HepG2 (cell line): ENCODE measurements around the gene MYRFL. TPM values are rescaled to one million over a fixed set of nuclear protein-coding genes. Genes with fewer than 3 reads are reported as not detected.

Experiments used
- ARNTL ChIP-seq: sonication (generic); formaldehyde crosslinking; IDR thresholded peaks from 2 replicates; pipeline ENCODE4 v1.4.0; 2020; ENCODE audit warnings: mild to moderate bottlenecking, missing genetic modification reagents
- ATRX ChIP-seq: sonication (generic); formaldehyde crosslinking; IDR thresholded peaks from 2 replicates; pipeline ENCODE4 v1.4.0; 2020; ENCODE audit warnings: missing genetic modification reagents, borderline replicate concordance
- FOXA1 ChIP-seq, 2 experiments: fragments of 450-650 bp in 1 of 2; sonication (generic) in 1 of 2; formaldehyde crosslinking in 1 of 2; IDR thresholded peaks; 2 replicates each; pipeline versions ENCODE4 v1.4.0 to v1.6.1; 2016 to 2020; ENCODE audit warnings: missing genetic modification reagents in 1 of 2
- FOXO4 ChIP-seq: sonication (generic); formaldehyde crosslinking; conservative IDR thresholded peaks from 2 replicates; pipeline ENCODE4 v1.8.1; 2023; ENCODE audit warnings: missing genetic modification reagents
- GMEB1 ChIP-seq: sonication (generic); formaldehyde crosslinking; IDR thresholded peaks from 2 replicates; pipeline ENCODE4 v1.5.1; 2020; ENCODE audit warnings: missing genetic modification reagents, mild to moderate bottlenecking, borderline replicate concordance
- MATR3 ChIP-seq: sonication (generic); formaldehyde crosslinking; IDR thresholded peaks from 2 replicates; pipeline ENCODE4 v1.4.0; 2020; ENCODE audit warnings: missing genetic modification reagents
- NR2F6 ChIP-seq, 2 experiments: IDR thresholded peaks; 2 replicates each; pipeline ENCODE4 v1.6.1; 2016; ENCODE audit warnings: antibody characterized with exemption in 1 of 2, mild to moderate bottlenecking in 1 of 2
- POGK ChIP-seq: sonication (generic); formaldehyde crosslinking; conservative IDR thresholded peaks from 2 replicates; pipeline ENCODE4 v1.8.0; 2022; ENCODE audit warnings: mild to moderate bottlenecking, moderate library complexity, missing genetic modification reagents
- SMYD3 ChIP-seq: sonication (generic); formaldehyde crosslinking; IDR thresholded peaks from 2 replicates; pipeline ENCODE4 v1.8.1; 2023; ENCODE audit warnings: mild to moderate bottlenecking, missing genetic modification reagents
- ZBTB42 ChIP-seq: sonication (generic); formaldehyde crosslinking; IDR thresholded peaks from 2 replicates; pipeline ENCODE4 v1.5.0; 2020; ENCODE audit warnings: mild to moderate bottlenecking, missing genetic modification reagents
- ZFP37 ChIP-seq: sonication (generic); formaldehyde crosslinking; IDR thresholded peaks from 2 replicates; pipeline ENCODE4 v1.4.0; 2020; ENCODE audit warnings: missing genetic modification reagents, borderline replicate concordance
- ZFP91 ChIP-seq: sonication (generic); formaldehyde crosslinking; IDR thresholded peaks from 2 replicates; pipeline ENCODE4 v1.9.0; 2022; ENCODE audit warnings: missing genetic modification reagents, mild to moderate bottlenecking, borderline replicate concordance
- ZFY ChIP-seq: sonication (generic); formaldehyde crosslinking; IDR thresholded peaks from 2 replicates; pipeline ENCODE4 v1.4.0; 2020; ENCODE audit warnings: missing genetic modification reagents
- ZMYM2 ChIP-seq: sonication (generic); formaldehyde crosslinking; IDR thresholded peaks from 2 replicates; pipeline ENCODE4 v1.8.0; 2022; ENCODE audit warnings: mild to moderate bottlenecking, missing genetic modification reagents
- ZMYM3 ChIP-seq: sonication (generic); formaldehyde crosslinking; IDR thresholded peaks from 2 replicates; pipeline ENCODE4 v1.5.1; 2020; ENCODE audit warnings: mild to moderate bottlenecking, missing genetic modification reagents
- ZNF589 ChIP-seq: sonication (generic); formaldehyde crosslinking; conservative IDR thresholded peaks from 2 replicates; pipeline ENCODE4 v1.8.0; 2022; ENCODE audit warnings: mild to moderate bottlenecking, moderate library complexity, missing genetic modification reagents
- ZNF597 ChIP-seq: sonication (generic); formaldehyde crosslinking; IDR thresholded peaks from 2 replicates; pipeline ENCODE4 v1.5.0; 2020; ENCODE audit warnings: missing genetic modification reagents
- ZNF709 ChIP-seq: sonication (generic); formaldehyde crosslinking; IDR thresholded peaks from 2 replicates; pipeline ENCODE4 v1.5.0; 2020; ENCODE audit warnings: mild to moderate bottlenecking, missing genetic modification reagents
- polyA plus RNA-seq, 8 experiments: library from polyadenylated mRNA; depleted of rRNA in 3 of 8; stranded (reverse) in 7 of 8; unstranded in 1 of 8; fragments of >200 nt; fragmentation: Illumina TruSeq in 4 of 8; extraction: Trizol in 4 of 8; gene quantifications; 2 replicates each; pipeline versions ENCODE4 v1.2.1 to v1.2.3, GENCODE V29; 2011 to 2016; ENCODE audit warnings: low read depth in 4 of 8, missing spikeins in 1 of 8, mixed read lengths in 1 of 8; ENCODE audit not compliant: insufficient read depth in 1 of 8
- total RNA-seq, 5 experiments: library from RNA; depleted of rRNA; stranded (reverse); fragments of >200 nt; fragmentation: Illumina TruSeq; extraction: Trizol; gene quantifications; 2 replicates each; pipeline ENCODE4 v1.2.3, GENCODE V29; 2016; ENCODE audit warnings: low read depth in 1 of 5

The MYRFL gene
- total and polyA plus RNA-seq, 2 of the 13 experiments (the other 11 are each of a cell fraction or from before 2014, with no cell fraction given): 0.09 to 0.11 TPM

GRCh38 chr12:69925291-69925690 is 100.3 kb downstream of the MYRFL start (continued):
- TF ChIP-seq ZNF589: no peak
- no peak for TF ChIP-seq ARNTL (CRISPR knock-in tag)
- TF ChIP-seq POGK (CRISPR knock-in tag): no peak
- TF ChIP-seq ZNF597 (CRISPR knock-in tag): no peak
- no peak for TF ChIP-seq GMEB1
- no peak for TF ChIP-seq ZFP37 (CRISPR knock-in tag)
- no peak for TF ChIP-seq FOXA1 (IDR thresholded peaks at IDR 0.05)
- TF ChIP-seq FOXA1 (CRISPR knock-in tag; IDR thresholded peaks at IDR 0.05): peak; percentile 43
- no peak for TF ChIP-seq ZMYM2 (CRISPR knock-in tag)
- no peak for TF ChIP-seq ZFY (CRISPR knock-in tag)
- TF ChIP-seq SMYD3 (CRISPR knock-in tag): no peak
- peak; percentile 91 for TF ChIP-seq NR2F6 (IDR thresholded peaks at IDR 0.05)
- peak; percentile 92 for TF ChIP-seq NR2F6 (CRISPR knock-in tag; IDR thresholded peaks at IDR 0.05)
- no peak for TF ChIP-seq ZNF709
- no peak for TF ChIP-seq FOXO4
- TF ChIP-seq ATRX (CRISPR knock-in tag): no peak
- TF ChIP-seq ZFP91: no peak
- TF ChIP-seq ZBTB42 (CRISPR knock-in tag): no peak
- no peak for TF ChIP-seq ZMYM3
- TF ChIP-seq MATR3 (CRISPR knock-in tag): no peak
